Gastrocnemius medialis (tissue), 4 donors: Measurements from ENCODE around the gene NTN3.

Experiments
- CTCF ChIP-seq, 5 experiments: fragments of 450-650 bp in 3 of 5; fragments of 200-600 bp in 2 of 5; sonication (generic) in 2 of 5; IDR thresholded peaks in 4 of 5; conservative IDR thresholded peaks in 1 of 5; 1 replicate in 4 of 5; 2 replicates in 1 of 5; pipeline ENCODE4 v1.5.1; 2016 to 2019; ENCODE audit warnings: antibody characterized with exemption in 5 of 5, mild to moderate bottlenecking in 3 of 5, moderate library complexity in 3 of 5
- POLR2A ChIP-seq, 2 donors: fragments of 450-650 bp; IDR thresholded peaks; one replicate each; pipeline ENCODE4 v1.6.1; 2017; ENCODE audit warnings: antibody characterized with exemption in 2 of 2, mild to moderate bottlenecking in 2 of 2, moderate library complexity in 2 of 2

- no peak for TF ChIP-seq CTCF (IDR thresholded peaks at IDR 0.05 in 4 of 5, conservative IDR thresholded peaks at IDR 0.05 in 1 of 5)
- no peak for TF ChIP-seq POLR2A (IDR thresholded peaks at IDR 0.05)
Observed at GRCh38 chr16:2432286-2432685, 38.8 kb upstream of the NTN3 start.
